ENCODE data around the gene SP9.

SP9 gene

GRCh38 chr2:174328114-174328960, 6.4 kb upstream of the SP9 start:
- no peak for DNase-seq (ENCODE audit: low spot score)
- POLR2A ChIA-PET (ENCODE audit: low non-redundant PET) = no interaction called here
- CTCF ChIA-PET = interaction anchor here (1.5 kb wide), 1 partner anchor 9 kb away, joined by 5 read pairs; no protein-coding TSS in a partner anchor
- no peak overlapping the region for H3K27ac ChIP-seq
- no peak for TF ChIP-seq CTCF (conservative IDR thresholded peaks at IDR 0.05; ENCODE audit: low read depth)

- POLR2A ChIA-PET (ENCODE audit: low non-redundant PET) = no interaction called here
- CTCF ChIA-PET = interaction anchor here (1.5 kb wide), 1 partner anchor 8 kb away, joined by 5 read pairs; no protein-coding TSS in a partner anchor
These were observed 5.6 kb upstream of the SP9 start for GRCh38 chr2:174328961-174329715.

GRCh38 chr2:174330945-174331594, 3.7 kb upstream of the SP9 start:
- ChIA-PET POLR2A (ENCODE audit: low non-redundant PET) (no interaction called here), CTCF (interaction anchor here (0.6 kb wide), 2 partner anchors 95 to 98 kb away, joined by 3 to 6 read pairs; no protein-coding TSS in a partner anchor)
- H3K27ac ChIP-seq = no peak overlapping the region
- no peak for DNase-seq (ENCODE audit: low spot score)
- TF ChIP-seq CTCF (conservative IDR thresholded peaks at IDR 0.05; ENCODE audit: low read depth) = no peak

More at GRCh38 chr2:174328961-174329715, 5.6 kb upstream of the SP9 start:
- DNase-seq (ENCODE audit: low spot score) = no peak
- H3K27ac ChIP-seq = no peak overlapping the region
- no peak for TF ChIP-seq CTCF (conservative IDR thresholded peaks at IDR 0.05; ENCODE audit: low read depth)

DNA sequence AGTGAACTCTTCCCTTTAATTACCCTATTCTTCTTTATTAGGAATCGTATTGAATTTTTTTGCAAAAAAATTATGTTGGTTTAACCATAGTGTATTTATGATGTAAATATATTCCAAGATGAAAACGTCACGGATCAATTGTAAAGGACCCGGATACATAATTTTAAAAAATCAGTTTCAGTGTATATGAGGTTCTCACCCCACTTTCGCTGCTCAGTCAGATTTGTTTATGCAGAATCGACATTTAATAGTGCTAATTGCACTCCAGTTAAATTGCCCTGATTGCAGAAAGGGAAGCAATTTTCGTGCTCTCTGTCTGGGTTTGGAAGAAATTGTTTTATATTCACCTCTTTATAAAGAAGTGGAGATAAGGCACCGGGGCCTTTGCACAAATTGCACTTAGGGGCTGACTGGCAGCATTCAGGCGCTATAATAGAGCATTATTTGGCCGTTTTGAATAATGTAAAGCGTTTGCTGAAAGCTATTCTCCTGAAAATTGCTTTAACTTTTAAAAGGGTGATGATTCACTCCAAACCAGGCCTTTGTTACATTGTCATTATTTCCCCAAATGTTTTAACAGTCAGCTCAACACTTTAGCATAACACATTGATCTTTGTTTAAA, 3.0 kb upstream of the SP9 start:
- no peak for DNase-seq (ENCODE audit: low spot score)
- H3K27ac ChIP-seq = no peak overlapping the region
- CTCF ChIA-PET = interaction anchor here (0.6 kb wide), 1 partner anchor 99 kb away, joined by 3 read pairs; no protein-coding TSS in a partner anchor
- POLR2A ChIA-PET (ENCODE audit: low non-redundant PET) = no interaction called here
- TF ChIP-seq CTCF (conservative IDR thresholded peaks at IDR 0.05; ENCODE audit: low read depth) = no peak

- no peak for TF ChIP-seq CTCF (conservative IDR thresholded peaks at IDR 0.05; ENCODE audit: low read depth)
- no peak overlapping the region for H3K27ac ChIP-seq
- ChIA-PET POLR2A (ENCODE audit: low non-redundant PET) (no interaction called here), CTCF (no interaction called here)
- DNase-seq (ENCODE audit: low spot score) = no peak
These were observed 2.4 kb upstream of the SP9 start for GRCh38 chr2:174332217-174332963.
